SK-N-SH (cell line): ENCODE results near the gene TEX9. TPM values are rescaled to one million over a fixed set of nuclear protein-coding genes. Genes with fewer than 3 reads are reported as not detected.

Experiments
- CTCF ChIA-PET: fragments of 300-600, 350-600 bp; formaldehyde crosslinking; extraction: SDS; loops from one replicate; lab custom pipeline; 2021; lab: Yijun Ruan, JAX
- POLR2A ChIA-PET: fragments of 350-600 bp; sonication (Branson Sonifier 250); formaldehyde crosslinking; extraction: SDS; loops from one replicate; lab custom pipeline; 2020; ENCODE audit warnings: antibody characterized with exemption, inconsistent platforms; lab: Yijun Ruan, JAX
- DNase-seq: peaks from one replicate; pipeline ENCODE4 v3.0.0; 2012
- H2AFZ ChIP-seq: fragments of 200-600 bp; sonication (generic); 2 replicates; pipeline ENCODE4 v1.8.1; 2016; ENCODE audit warnings: antibody characterized with exemption, mild to moderate bottlenecking, low read depth
- H3F3A ChIP-seq: fragments of 200-600 bp; sonication (generic); replicated peaks from 2 replicates; pipeline ENCODE3; 2016; ENCODE audit warnings: antibody characterized with exemption, mild to moderate bottlenecking; ENCODE audit not compliant: insufficient read depth
- H3K27ac ChIP-seq, 2 experiments: fragments of 200-500 bp in 1 of 2; fragments of 200-600 bp in 1 of 2; sonication (Bioruptor generic) in 1 of 2; sonication (generic), shearing (Covaris generic) in 1 of 2; 2 replicates each; pipeline versions ENCODE4 v1.5.1 to v1.6.1; 2014 to 2016; ENCODE audit warnings: low read depth in 2 of 2, inconsistent platforms in 1 of 2, low read length in 1 of 2, mild to moderate bottlenecking in 1 of 2, mixed read lengths in 1 of 2
- H3K27me3 ChIP-seq: fragments of 200-600 bp; sonication (generic), shearing (Covaris generic); 2 replicates; pipeline ENCODE4 v1.6.1; 2016; ENCODE audit warnings: mixed run types; ENCODE audit not compliant: insufficient read depth
- H3K36me3 ChIP-seq, 2 experiments: fragments of 200-500 bp in 1 of 2; fragments of 200-600 bp in 1 of 2; sonication (Bioruptor generic) in 1 of 2; sonication (generic) in 1 of 2; replicated peaks in 1 of 2; 2 replicates each; pipeline versions ENCODE3 to v1.5.1; 2014 to 2016; ENCODE audit warnings: low read length in 1 of 2, mild to moderate bottlenecking in 1 of 2; ENCODE audit not compliant: insufficient read depth in 2 of 2, control insufficient read depth in 1 of 2
- H3K4me1 ChIP-seq, 2 experiments: fragments of 200-500 bp in 1 of 2; fragments of 200-600 bp in 1 of 2; sonication (Bioruptor generic) in 1 of 2; sonication (generic), shearing (Covaris generic) in 1 of 2; 2 replicates each; pipeline versions ENCODE4 v1.5.1 to v1.6.1; 2014 to 2016; ENCODE audit warnings: low read depth in 1 of 2, low read length in 1 of 2, mixed run types in 1 of 2; ENCODE audit not compliant: insufficient read depth in 2 of 2, control insufficient read depth in 1 of 2
- H3K4me2 ChIP-seq: fragments of 200-600 bp; sonication (generic), shearing (Covaris generic); 2 replicates; pipeline ENCODE4 v1.6.1; 2017; ENCODE audit warnings: mixed run types
- H3K4me3 ChIP-seq, 2 experiments: fragments of 200-500 bp in 1 of 2; fragments of 200-600 bp in 1 of 2; sonication (Bioruptor generic) in 1 of 2; sonication (generic), shearing (Covaris generic) in 1 of 2; 2 replicates each; pipeline versions ENCODE4 v1.5.1 to v1.8.1; 2014 to 2016; ENCODE audit warnings: low read depth in 2 of 2, inconsistent platforms in 1 of 2, low read length in 1 of 2, mild to moderate bottlenecking in 1 of 2, mixed read lengths in 1 of 2, moderate library complexity in 1 of 2
- H3K79me2 ChIP-seq: fragments of 200-600 bp; sonication (generic); 2 replicates; pipeline ENCODE4 v1.8.1; 2017; ENCODE audit warnings: mild to moderate bottlenecking; ENCODE audit not compliant: insufficient read depth
- H3K9ac ChIP-seq: fragments of 200-600 bp; sonication (generic); 2 replicates; pipeline ENCODE4 v1.6.1; 2017; ENCODE audit warnings: mixed run types
- H3K9me2 ChIP-seq: fragments of 200-600 bp; sonication (generic); 2 replicates; pipeline ENCODE4 v1.6.1; 2017; ENCODE audit warnings: mixed run types
- H3K9me3 ChIP-seq: fragments of 200-600 bp; sonication (generic); 2 replicates; pipeline ENCODE4 v1.6.1; 2017; ENCODE audit warnings: mixed run types, mild to moderate bottlenecking, moderate library complexity
- H4K20me1 ChIP-seq: fragments of 200-600 bp; sonication (generic); 2 replicates; pipeline ENCODE4 v1.6.1; 2017; ENCODE audit warnings: mild to moderate bottlenecking, mixed run types; ENCODE audit not compliant: insufficient read depth
- CTCF ChIP-seq: fragments of 200-600 bp; sonication (generic); IDR thresholded peaks from 2 replicates; pipeline ENCODE4 v1.6.1; 2017; ENCODE audit warnings: antibody characterized with exemption, mild to moderate bottlenecking, moderate library complexity
- EP300 ChIP-seq, 2 experiments: IDR thresholded peaks; 2 replicates each; pipeline versions ENCODE4 v1.4.0 to v1.6.1; 2012; ENCODE audit warnings: borderline replicate concordance in 1 of 2, low read depth in 1 of 2, low read length in 1 of 2
- PBX3 ChIP-seq: IDR thresholded peaks from 2 replicates; pipeline ENCODE4; 2012
- POLR2AphosphoS5 ChIP-seq: IDR thresholded peaks from 2 replicates; pipeline ENCODE4 v1.6.1; 2012; ENCODE audit warnings: low read depth, low read length
- RAD21 ChIP-seq: IDR thresholded peaks from 2 replicates; pipeline ENCODE4 v1.6.1; 2012; ENCODE audit warnings: mild to moderate bottlenecking, low read length
- REST ChIP-seq: IDR thresholded peaks from 2 replicates; pipeline ENCODE4 v1.6.1; 2012; ENCODE audit warnings: mild to moderate bottlenecking, low read depth, low read length, moderate library complexity
- RXRA ChIP-seq: IDR thresholded peaks from 2 replicates; pipeline ENCODE4 v1.4.0; 2012; ENCODE audit warnings: low read depth, mild to moderate bottlenecking, borderline replicate concordance
- SIN3A ChIP-seq: IDR thresholded peaks from 2 replicates; pipeline ENCODE4 v1.6.1; 2012; ENCODE audit warnings: low read depth, mild to moderate bottlenecking, low read length, moderate library complexity, borderline replicate concordance
- TAF1 ChIP-seq: IDR thresholded peaks from 2 replicates; pipeline ENCODE4 v1.6.1; 2012; ENCODE audit warnings: low read depth, mild to moderate bottlenecking, low read length, moderate library complexity, borderline replicate concordance
- USF1 ChIP-seq: IDR thresholded peaks from 2 replicates; pipeline ENCODE4 v1.4.0; 2012; ENCODE audit warnings: low read depth, borderline replicate concordance
- YY1 ChIP-seq: IDR thresholded peaks from 2 replicates; pipeline ENCODE4 v1.4.0; 2012; ENCODE audit warnings: low read depth, mild to moderate bottlenecking
- WGBS: methylation state at CpG from one replicate; pipeline ENCODE4 v1.1.6; 2017; ENCODE audit warnings: low lambda C conversion rate; 5-methylcytosine and 5-hydroxymethylcytosine counted together
- polyA plus RNA-seq, 3 experiments: library from polyadenylated mRNA; depleted of rRNA; stranded (reverse); fragments of >200 nt; gene quantifications; 2 replicates each; pipeline ENCODE4 v1.2.3, GENCODE V29; 2012

TEX9 gene
- polyA plus RNA-seq, 1 of the 3 experiments (the other 2 are of a cell fraction), result 1.9 TPM

GRCh38 chr15:56385908-56386307, 20.7 kb downstream of the TEX9 start:
- H3K4me2 ChIP-seq, result no peak overlapping the region
- POLR2A ChIA-PET, result no interaction called here
- peaks cover 6% of the 10 kb centered on the region; the same call in 1 of the 2 replicates for H3K9me2 ChIP-seq
- H3K9ac ChIP-seq, result no peak overlapping the region
- H3K4me1 ChIP-seq, result no peaks in the 10 kb centered on the region
- H3K27me3 ChIP-seq, result no peaks in the 10 kb centered on the region
- H3K4me3 ChIP-seq, result no peak overlapping the region
- no peaks in the 10 kb centered on the region for H4K20me1 ChIP-seq
- CTCF ChIA-PET, result interaction anchor here (1.5 kb wide), 1 partner anchor 141 kb away, joined by 5 read pairs; no protein-coding TSS in a partner anchor
- no peaks in the 10 kb centered on the region for H3K79me2 ChIP-seq
- TF ChIP-seq POLR2AphosphoS5 (no peak), YY1 (no peak), RXRA (no peak), REST (no peak), USF1 (no peak), TAF1 (no peak), CTCF (no peak), EP300 (IDR thresholded peaks at IDR 0.05; ENCODE audit: borderline replicate concordance in 1 of 2, low read depth in 1 of 2, low read length in 1 of 2) (no peak), PBX3 (no peak), RAD21 (no peak), SIN3A (no peak)
- H3K27ac ChIP-seq, result no peak overlapping the region
- no peaks in the 10 kb centered on the region for H3K9me3 ChIP-seq
- H2AFZ ChIP-seq, result no peak overlapping the region
- WGBS, result 58% methylated on average over 3 of the region's 3 CpGs
- no peaks in the 10 kb centered on the region for H3F3A ChIP-seq
- DNase-seq, result no peak
- peaks cover 0 to 13% of the 10 kb centered on the region in 2 experiments for H3K36me3 ChIP-seq
